ENCODE measurements around the gene RANBP10. TPM values are rescaled to one million over a fixed set of nuclear protein-coding genes. Genes with fewer than 3 reads are reported as not detected.
A peak's percentile ranks its signal among the peaks of the same experiment; 100 is the strongest.

Gene RANBP10
- total and polyA plus RNA-seq, 7 experiments from 2014 or later: 9.3 to 26.6 (median 23.8) TPM

DNA sequence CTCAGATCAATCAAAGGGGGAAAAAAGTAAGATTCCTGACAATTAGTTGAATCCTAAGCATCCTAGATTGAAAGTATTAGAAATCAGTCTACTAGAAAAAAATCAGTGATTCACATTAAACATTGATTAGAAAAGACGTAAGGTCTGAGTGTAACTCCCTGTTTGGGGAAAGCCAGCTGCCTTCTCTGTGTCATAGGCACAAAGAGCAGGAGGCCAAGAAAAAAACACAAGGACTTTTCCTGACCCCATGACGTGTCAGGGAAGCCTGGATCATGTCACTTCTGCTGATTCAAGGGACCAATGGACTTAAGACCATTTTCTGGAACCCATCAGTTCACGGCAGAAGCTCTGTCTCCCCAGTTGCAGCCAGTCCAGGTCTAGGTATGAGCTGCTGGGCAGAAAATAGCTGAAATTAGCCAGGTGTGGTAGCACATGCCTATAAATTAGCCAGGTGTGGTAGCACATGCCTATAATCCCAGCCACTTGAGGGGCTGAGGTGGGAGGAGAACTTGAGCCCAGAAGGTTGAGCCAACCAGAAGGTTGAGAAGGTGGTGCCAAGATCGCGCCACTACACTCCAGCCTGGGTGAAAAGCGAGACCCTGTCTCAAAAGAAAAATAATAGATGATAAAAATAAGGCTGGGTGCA is 35.9 kb downstream of the RANBP10 start:
- no peak for ATAC-seq
- ChIA-PET CTCF (no interaction called here), POLR2A (interaction anchor here (0.9 to 1.1 kb wide), 2 partner anchors 11 kb away, joined by 3 read pairs; no protein-coding TSS in a partner anchor)
- H3K27ac ChIP-seq (ENCODE audit: low read depth, low read length): no peak overlapping the region
- no peak overlapping the region for H3K4me3 Mint-ChIP-seq
- H3K27me3 ChIP-seq (ENCODE audit: control insufficient read depth in 2 of 2, insufficient read depth in 2 of 2, low read length in 2 of 2): no peaks in the 10 kb centered on the region
- no peak overlapping the region for H3K4me3 ChIP-seq (ENCODE audit: low read length)
- H3K27me3 Mint-ChIP-seq: no peaks in the 10 kb centered on the region
- intact Hi-C loops (cut with micrococcal nuclease): no loop called here
- H3K9me3 ChIP-seq (ENCODE audit: control insufficient read depth in 2 of 3, low read length in 3 of 3): no peaks in the 10 kb centered on the region
- peaks cover 0 to 46% (median 16%) of the 10 kb centered on the region in 5 donors for H3K36me3 Mint-ChIP-seq
- H3K9me3 Mint-ChIP-seq: peaks cover 0 to 1% (median 0%) of the 10 kb centered on the region in 11 donors
- peak overlapping the region in 3 of 9 donors; percentile 21 to 72 (median 43) for H3K27ac Mint-ChIP-seq
- no peaks in the 10 kb centered on the region for H3K4me1 ChIP-seq (ENCODE audit: control insufficient read depth in 2 of 2, insufficient read depth in 2 of 2, low read length in 2 of 2)
- peaks cover 3 to 15% (median 9%) of the 10 kb centered on the region in 7 donors for H3K4me1 Mint-ChIP-seq
- no peak for DNase-seq
- H3K36me3 ChIP-seq (ENCODE audit: control insufficient read depth in 2 of 3, insufficient read depth in 3 of 3, low read length in 3 of 3): peaks cover 3 to 23% (median 3%) of the 10 kb centered on the region in 3 experiments

DNA sequence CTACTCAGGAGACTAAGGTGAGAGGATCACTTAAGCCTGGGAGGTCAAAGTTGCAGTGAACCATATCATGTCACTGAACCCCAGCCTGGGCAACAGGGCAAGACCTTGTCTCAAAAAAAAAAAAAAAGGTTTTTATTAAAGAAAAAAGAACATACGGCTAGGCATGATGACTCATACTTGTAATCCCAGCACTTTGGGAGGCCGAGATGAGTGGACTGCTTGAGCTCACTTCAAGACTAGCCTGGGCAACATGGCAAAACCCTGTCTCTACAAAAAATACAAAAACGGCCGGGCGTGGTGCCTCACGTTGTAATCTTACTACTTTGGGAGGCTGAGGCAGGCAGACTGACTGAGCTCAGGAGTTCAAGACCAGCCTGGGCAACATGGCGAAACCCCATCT is 38.4 kb downstream of the RANBP10 start:
- H3K4me1 Mint-ChIP-seq: peaks cover under 1 to 10% (median 5%) of the 10 kb centered on the region in 7 donors
- no peaks in the 10 kb centered on the region for H3K4me1 ChIP-seq (ENCODE audit: control insufficient read depth in 2 of 2, insufficient read depth in 2 of 2, low read length in 2 of 2)
- H3K9me3 ChIP-seq (ENCODE audit: control insufficient read depth in 2 of 3, low read length in 3 of 3): no peaks in the 10 kb centered on the region
- H3K36me3 Mint-ChIP-seq: peaks cover 0 to 36% (median 16%) of the 10 kb centered on the region in 5 donors
- H3K27me3 Mint-ChIP-seq: no peaks in the 10 kb centered on the region
- intact Hi-C loops (cut with micrococcal nuclease): no loop called here
- POLR2A ChIA-PET: no interaction called here
- peaks cover 3 to 32% (median 3%) of the 10 kb centered on the region in 3 experiments for H3K36me3 ChIP-seq (ENCODE audit: control insufficient read depth in 2 of 3, insufficient read depth in 3 of 3, low read length in 3 of 3)
- H3K27ac Mint-ChIP-seq: no peak overlapping the region
- H3K27ac ChIP-seq (ENCODE audit: low read depth, low read length): no peak overlapping the region
- no peak for DNase-seq
- no peak overlapping the region for H3K4me3 Mint-ChIP-seq
- no peak for ATAC-seq
- H3K27me3 ChIP-seq (ENCODE audit: control insufficient read depth in 2 of 2, insufficient read depth in 2 of 2, low read length in 2 of 2): no peaks in the 10 kb centered on the region
- CTCF ChIA-PET: no interaction called here
- H3K9me3 Mint-ChIP-seq: no peaks in the 10 kb centered on the region
- no peak overlapping the region for H3K4me3 ChIP-seq (ENCODE audit: low read length)

DNA sequence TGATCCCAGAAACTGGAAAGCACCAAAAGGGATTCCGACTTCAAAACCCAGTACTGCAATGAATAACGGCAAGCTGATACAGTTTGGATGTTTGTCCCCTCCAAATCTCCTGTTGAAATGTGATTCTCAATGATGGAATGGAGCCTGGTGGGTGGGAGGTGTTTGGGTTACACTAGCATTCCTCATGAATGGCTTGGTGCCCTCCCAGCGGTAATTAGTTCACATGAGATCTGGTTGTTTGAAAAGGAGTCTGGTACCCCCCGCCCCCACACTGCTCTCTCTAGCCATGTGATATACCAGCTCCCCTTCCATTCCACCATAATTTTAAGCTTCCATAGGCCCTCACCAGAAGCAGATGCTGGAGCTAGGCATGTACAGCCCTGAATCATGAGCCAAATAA is 40.1 kb downstream of the RANBP10 start:
- Histone ChIP-seq H3K27me3 (ENCODE audit: control insufficient read depth in 2 of 2, insufficient read depth in 2 of 2, low read length in 2 of 2) (no peaks in the 10 kb centered on the region), H3K4me1 (ENCODE audit: control insufficient read depth in 2 of 2, insufficient read depth in 2 of 2, low read length in 2 of 2) (no peaks in the 10 kb centered on the region), H3K4me3 (ENCODE audit: low read length) (no peak overlapping the region), H3K36me3 (ENCODE audit: control insufficient read depth in 2 of 3, insufficient read depth in 3 of 3, low read length in 3 of 3) (peaks cover 0 to 34% (median 3%) of the 10 kb centered on the region in 3 experiments), H3K27ac (ENCODE audit: low read depth, low read length) (no peak overlapping the region), H3K9me3 (ENCODE audit: control insufficient read depth in 2 of 3, low read length in 3 of 3) (no peaks in the 10 kb centered on the region)
- Mint-ChIP-seq H3K4me1 (peaks cover 8 to 15% (median 10%) of the 10 kb centered on the region in 7 donors), H3K36me3 (peaks cover 0 to 29% (median 9%) of the 10 kb centered on the region in 5 donors), H3K27ac (no peak overlapping the region), H3K9me3 (no peaks in the 10 kb centered on the region), H3K27me3 (no peaks in the 10 kb centered on the region), H3K4me3 (no peak overlapping the region)
- DNase-seq: no peak
- ChIA-PET POLR2A (interaction anchor here (0.8 kb wide), 1 partner anchor 15 kb away, joined by 5 read pairs; no protein-coding TSS in a partner anchor), CTCF (interaction anchor here (0.6 to 1.2 kb wide), 2 partner anchors 14 to 48 kb away, joined by 3 to 4 read pairs; no protein-coding TSS in a partner anchor)
- intact Hi-C loops (cut with micrococcal nuclease): no loop called here
- no peak for ATAC-seq

DNA sequence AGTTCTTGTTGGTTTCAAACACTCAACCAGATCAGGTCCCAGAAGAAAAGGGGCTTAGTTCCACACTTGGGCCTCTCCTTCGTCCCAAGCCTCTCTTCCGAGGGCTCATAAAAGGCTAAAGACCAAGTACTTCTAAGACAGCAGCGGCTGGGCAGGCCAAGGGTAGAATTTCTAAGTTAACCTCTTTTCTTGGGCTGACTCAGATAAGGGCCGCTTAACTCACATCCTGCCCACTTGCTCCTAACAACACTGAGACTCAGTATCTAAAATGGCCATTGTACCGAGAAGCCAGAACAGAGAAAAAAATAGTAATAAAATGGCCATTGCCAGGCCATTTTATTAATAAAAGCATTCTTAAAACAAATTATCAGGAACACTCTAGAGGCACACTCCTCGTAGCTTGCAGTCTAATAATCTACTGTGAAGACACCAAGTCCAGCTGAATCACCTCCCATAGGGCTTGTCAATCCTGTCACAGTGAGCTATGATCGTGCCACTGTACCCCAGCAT is 42.1 kb downstream of the RANBP10 start:
- Histone ChIP-seq H3K36me3 (ENCODE audit: control insufficient read depth in 2 of 3, insufficient read depth in 3 of 3, low read length in 3 of 3) (peaks cover 0 to 28% (median 0%) of the 10 kb centered on the region in 3 experiments), H3K4me1 (ENCODE audit: control insufficient read depth in 2 of 2, insufficient read depth in 2 of 2, low read length in 2 of 2) (peaks cover 0 to 4% of the 10 kb centered on the region in 2 donors), H3K9me3 (ENCODE audit: control insufficient read depth in 2 of 3, low read length in 3 of 3) (no peaks in the 10 kb centered on the region), H3K27me3 (ENCODE audit: control insufficient read depth in 2 of 2, insufficient read depth in 2 of 2, low read length in 2 of 2) (no peaks in the 10 kb centered on the region), H3K27ac (ENCODE audit: low read depth, low read length) (no peak overlapping the region), H3K4me3 (ENCODE audit: low read length) (no peak overlapping the region)
- H3K9me3 Mint-ChIP-seq: no peaks in the 10 kb centered on the region
- CTCF ChIA-PET: no interaction called here
- H3K36me3 Mint-ChIP-seq: peaks cover 0 to 23% (median 2%) of the 10 kb centered on the region in 5 donors
- DNase-seq (no peak), ATAC-seq (no peak)
- POLR2A ChIA-PET: no interaction called here
- peak overlapping the region in 1 of 9 donors; percentile 21 for H3K27ac Mint-ChIP-seq
- peaks cover 18 to 28% (median 22%) of the 10 kb centered on the region in 7 donors for H3K4me1 Mint-ChIP-seq
- no peaks in the 10 kb centered on the region for H3K27me3 Mint-ChIP-seq
- intact Hi-C loops (cut with micrococcal nuclease): no loop called here
- no peak overlapping the region for H3K4me3 Mint-ChIP-seq

DNA sequence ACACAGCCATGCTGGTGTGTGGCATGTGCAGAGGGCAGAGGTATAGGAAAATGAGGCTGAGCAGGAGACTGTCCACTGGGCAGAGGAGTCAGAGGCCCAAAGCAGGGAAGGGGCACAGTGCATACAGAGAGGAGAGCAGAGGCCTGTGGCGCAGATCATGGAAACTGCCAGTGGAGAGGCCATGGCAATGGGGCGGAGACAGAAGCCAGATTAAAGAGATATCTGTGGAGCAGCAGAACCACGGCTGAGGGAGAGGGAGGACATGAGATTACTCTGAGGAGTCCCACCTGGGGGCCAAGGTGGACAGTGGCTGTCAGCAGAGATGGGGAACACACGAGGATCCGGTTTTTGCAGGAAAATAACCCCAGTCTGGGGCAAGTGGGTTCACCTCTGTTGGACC is 43.3 kb downstream of the RANBP10 start:
- Mint-ChIP-seq H3K4me3 (peak overlapping the region in 1 of 10 donors; percentile 14), H3K9me3 (no peaks in the 10 kb centered on the region), H3K27me3 (no peaks in the 10 kb centered on the region), H3K27ac (peak overlapping the region in 4 of 9 donors; percentile 2 to 88 (median 12)), H3K4me1 (peaks cover 18 to 28% (median 22%) of the 10 kb centered on the region in 7 donors), H3K36me3 (peaks cover 0 to 31% (median 4%) of the 10 kb centered on the region in 5 donors)
- Histone ChIP-seq H3K4me3 (ENCODE audit: low read length) (no peak overlapping the region), H3K36me3 (ENCODE audit: control insufficient read depth in 2 of 3, insufficient read depth in 3 of 3, low read length in 3 of 3) (peaks cover 0 to 38% (median 0%) of the 10 kb centered on the region in 3 experiments), H3K27ac (ENCODE audit: low read depth, low read length) (no peak overlapping the region), H3K27me3 (ENCODE audit: control insufficient read depth in 2 of 2, insufficient read depth in 2 of 2, low read length in 2 of 2) (no peaks in the 10 kb centered on the region), H3K4me1 (ENCODE audit: control insufficient read depth in 2 of 2, insufficient read depth in 2 of 2, low read length in 2 of 2) (peaks cover 0 to 4% of the 10 kb centered on the region in 2 donors), H3K9me3 (ENCODE audit: control insufficient read depth in 2 of 3, low read length in 3 of 3) (no peaks in the 10 kb centered on the region)
- ATAC-seq (no peak), DNase-seq (no peak)
- ChIA-PET CTCF (no interaction called here), POLR2A (interaction anchor here (0.8 kb wide), 1 partner anchor 12 kb away, joined by 4 read pairs; no protein-coding TSS in a partner anchor)
- intact Hi-C loops (cut with micrococcal nuclease): no loop called here

DNA sequence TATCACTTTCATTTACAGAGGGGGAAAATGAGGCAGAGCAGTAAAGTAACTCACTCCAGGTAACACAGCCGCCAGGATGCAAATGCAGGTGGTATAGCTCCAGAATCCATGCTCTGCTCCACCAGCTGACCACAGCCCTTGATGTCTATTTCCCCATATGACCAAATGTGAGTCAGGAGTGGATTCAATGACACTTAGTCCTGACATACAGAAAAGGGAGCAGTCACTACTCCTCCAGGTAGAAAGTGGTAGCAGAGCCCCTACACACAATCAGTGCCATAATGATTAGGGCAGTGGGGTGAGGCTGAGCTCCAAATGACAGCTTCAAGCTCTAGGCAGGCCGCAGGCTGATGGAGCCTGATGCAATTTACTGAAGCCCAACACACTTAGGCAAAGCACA is 44.0 kb downstream of the RANBP10 start:
- no peak overlapping the region for H3K4me3 ChIP-seq (ENCODE audit: low read length)
- ChIA-PET CTCF (no interaction called here), POLR2A (interaction anchor here (0.8 kb wide), 1 partner anchor 11 kb away, joined by 4 read pairs; no protein-coding TSS in a partner anchor)
- Mint-ChIP-seq H3K9me3 (no peaks in the 10 kb centered on the region), H3K27me3 (no peaks in the 10 kb centered on the region), H3K36me3 (peaks cover 0 to 34% (median 4%) of the 10 kb centered on the region in 5 donors), H3K4me1 (peaks cover 18 to 29% (median 22%) of the 10 kb centered on the region in 7 donors), H3K4me3 (no peak overlapping the region), H3K27ac (no peak overlapping the region)
- DNase-seq (no peak), ATAC-seq (no peak)
- intact Hi-C loops (cut with micrococcal nuclease): no loop called here
- no peaks in the 10 kb centered on the region for H3K27me3 ChIP-seq (ENCODE audit: control insufficient read depth in 2 of 2, insufficient read depth in 2 of 2, low read length in 2 of 2)
- H3K27ac ChIP-seq (ENCODE audit: low read depth, low read length): no peak overlapping the region
- peaks cover 0 to 4% of the 10 kb centered on the region in 2 donors for H3K4me1 ChIP-seq (ENCODE audit: control insufficient read depth in 2 of 2, insufficient read depth in 2 of 2, low read length in 2 of 2)
- H3K36me3 ChIP-seq (ENCODE audit: control insufficient read depth in 2 of 3, insufficient read depth in 3 of 3, low read length in 3 of 3): peaks cover 0 to 38% (median 0%) of the 10 kb centered on the region in 3 experiments
- H3K9me3 ChIP-seq (ENCODE audit: control insufficient read depth in 2 of 3, low read length in 3 of 3): no peaks in the 10 kb centered on the region

Measured in naive thymus-derived CD4-positive, alpha-beta T cell (primary cell).